Mucosa of descending colon (tissue), 3 donors: Measurements from ENCODE around the gene KMT2D. TPM values are rescaled to one million over a fixed set of nuclear protein-coding genes. Genes with fewer than 3 reads are reported as not detected.

ENCODE experiments used
- ATAC-seq: fragments of 200-7000 bp; cut with Tn5 transposase; one replicate; pipeline ENCODE4 v1.9.1; 2020; ENCODE audit warnings: mild to moderate bottlenecking, moderate library complexity
- DNase-seq, 3 donors: peaks; one replicate each; pipeline ENCODE4 v3.0.0-alpha.2; 2020
- H3K36me3 ChIP-seq: fragments of 200-600 bp; one replicate; pipeline ENCODE4 v1.8.0; 2021; ENCODE audit warnings: low read depth, mild to moderate bottlenecking
- H3K4me1 ChIP-seq: fragments of 200-600 bp; one replicate; pipeline ENCODE4 v1.8.0; 2021; ENCODE audit warnings: low read depth, mild to moderate bottlenecking
- H3K4me3 ChIP-seq: fragments of 200-600 bp; one replicate; pipeline ENCODE4 v1.8.0; 2021; ENCODE audit warnings: mild to moderate bottlenecking
- H3K9me3 ChIP-seq: fragments of 200-600 bp; one replicate; pipeline ENCODE4 v1.8.0; 2021; ENCODE audit warnings: mild to moderate bottlenecking
- intact Hi-C, 2 donors: fragments of 100-400 bp; cut with DNase I in 1 of 2; cut with micrococcal nuclease in 1 of 2; formaldehyde crosslinking; loops; one replicate each; pipeline versions ENCODE4 v1.11.0 to v1.11.1; 2022; cut with DNase I, micrococcal nuclease
- total RNA-seq, 3 donors: library from RNA; stranded (reverse); fragmentation: NEBNext Ultra II Directional in 2 of 3; extraction: Animal tissue kit (Norgen Biotek cat#: 25700) in 2 of 3; gene quantifications; one replicate each; pipeline versions ENCODE4 v1.2.1 to v1.2.4, GENCODE V29; 2021 to 2023
- TF ChIP-seq, protein P1 (sequence below): fragments of 200-600 bp; IDR thresholded peaks from one replicate; pipeline ENCODE4 v1.8.0; 2022; ENCODE audit warnings: antibody characterized with exemption, mild to moderate bottlenecking
- donor health status: DM: no; HTN: no; CAD: no; lungs with moderate emphysema.
- donor health status: DM: no; HTN: no; CAD: no.
- donor health status: DM: no; HTN: yes; CAD: no.

KMT2D gene
- total RNA-seq, 3 donors from 2014 or later: 83.3 to 102 (median 88.5) TPM

DNA sequence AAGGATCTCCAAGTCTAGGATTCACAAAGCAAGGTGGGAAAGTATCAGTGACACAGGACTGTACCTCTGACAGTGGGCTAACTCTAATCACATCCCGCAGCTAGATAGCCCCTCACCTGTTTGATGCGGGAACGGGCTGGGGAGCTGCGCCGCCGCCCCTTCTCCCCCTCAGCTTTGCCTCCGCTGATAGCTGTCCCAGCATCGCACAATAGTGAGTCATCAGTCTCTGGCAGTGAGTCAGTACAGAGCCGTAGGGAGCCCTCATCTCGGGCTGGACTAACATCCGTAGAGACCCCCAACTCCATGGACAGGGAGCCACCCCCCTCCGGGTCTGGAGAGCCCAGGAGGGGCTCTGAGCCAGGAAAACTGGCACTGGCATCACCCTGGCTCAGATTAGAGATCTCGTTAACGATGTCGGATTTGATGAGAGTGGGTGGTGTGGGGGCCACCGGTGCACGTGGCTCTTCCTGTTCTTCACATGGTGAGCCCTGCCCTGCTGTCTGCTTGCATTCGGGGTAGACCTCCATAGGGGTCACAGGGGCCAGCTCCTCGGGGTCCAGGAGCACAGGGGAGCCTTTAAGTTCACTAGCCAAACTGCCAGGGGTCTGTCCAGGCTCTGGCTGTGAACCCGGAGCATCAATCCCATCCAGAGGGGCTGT, 10.9 kb downstream of the KMT2D start:
- H3K9me3 ChIP-seq: no peaks in the 10 kb centered on the region
- DNase-seq (no peak), ATAC-seq (no peak)
- intact Hi-C loops: no loop called here
- no peaks in the 10 kb centered on the region for H3K4me1 ChIP-seq
- H3K36me3 ChIP-seq: peaks cover 26% of the 10 kb centered on the region
- H3K4me3 ChIP-seq: no peak overlapping the region
- TF ChIP-seq, protein P1, sequence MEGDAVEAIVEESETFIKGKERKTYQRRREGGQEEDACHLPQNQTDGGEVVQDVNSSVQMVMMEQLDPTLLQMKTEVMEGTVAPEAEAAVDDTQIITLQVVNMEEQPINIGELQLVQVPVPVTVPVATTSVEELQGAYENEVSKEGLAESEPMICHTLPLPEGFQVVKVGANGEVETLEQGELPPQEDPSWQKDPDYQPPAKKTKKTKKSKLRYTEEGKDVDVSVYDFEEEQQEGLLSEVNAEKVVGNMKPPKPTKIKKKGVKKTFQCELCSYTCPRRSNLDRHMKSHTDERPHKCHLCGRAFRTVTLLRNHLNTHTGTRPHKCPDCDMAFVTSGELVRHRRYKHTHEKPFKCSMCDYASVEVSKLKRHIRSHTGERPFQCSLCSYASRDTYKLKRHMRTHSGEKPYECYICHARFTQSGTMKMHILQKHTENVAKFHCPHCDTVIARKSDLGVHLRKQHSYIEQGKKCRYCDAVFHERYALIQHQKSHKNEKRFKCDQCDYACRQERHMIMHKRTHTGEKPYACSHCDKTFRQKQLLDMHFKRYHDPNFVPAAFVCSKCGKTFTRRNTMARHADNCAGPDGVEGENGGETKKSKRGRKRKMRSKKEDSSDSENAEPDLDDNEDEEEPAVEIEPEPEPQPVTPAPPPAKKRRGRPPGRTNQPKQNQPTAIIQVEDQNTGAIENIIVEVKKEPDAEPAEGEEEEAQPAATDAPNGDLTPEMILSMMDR: no peak

DNA sequence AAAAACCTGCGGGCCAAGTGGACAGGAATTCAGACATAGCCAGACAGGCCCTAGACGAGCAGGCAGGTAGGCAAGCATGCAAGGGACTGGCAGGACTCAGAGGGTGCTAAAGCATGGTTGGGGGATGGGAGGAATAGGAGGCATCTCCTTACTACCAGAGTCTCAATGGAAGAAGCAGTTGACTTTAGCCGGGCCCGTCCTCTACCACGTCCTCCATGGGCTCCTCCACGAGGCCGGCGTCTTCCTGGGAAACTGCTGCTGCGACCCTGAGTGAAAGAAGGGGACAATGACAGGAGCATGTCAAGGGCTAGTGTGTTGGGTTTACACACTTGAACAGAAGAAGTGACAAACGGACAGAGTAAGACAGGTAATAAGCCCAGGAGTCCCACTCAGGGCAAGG, 11.6 kb downstream of the KMT2D start:
- no peaks in the 10 kb centered on the region for H3K9me3 ChIP-seq
- no peak for ATAC-seq
- no peak overlapping the region for H3K4me3 ChIP-seq
- no peaks in the 10 kb centered on the region for H3K4me1 ChIP-seq
- TF ChIP-seq, protein P1: no peak
- peak in 1 of 3 donors; percentile 12 for DNase-seq
- intact Hi-C loops: no loop called here
- H3K36me3 ChIP-seq: peaks cover 27% of the 10 kb centered on the region

DNA sequence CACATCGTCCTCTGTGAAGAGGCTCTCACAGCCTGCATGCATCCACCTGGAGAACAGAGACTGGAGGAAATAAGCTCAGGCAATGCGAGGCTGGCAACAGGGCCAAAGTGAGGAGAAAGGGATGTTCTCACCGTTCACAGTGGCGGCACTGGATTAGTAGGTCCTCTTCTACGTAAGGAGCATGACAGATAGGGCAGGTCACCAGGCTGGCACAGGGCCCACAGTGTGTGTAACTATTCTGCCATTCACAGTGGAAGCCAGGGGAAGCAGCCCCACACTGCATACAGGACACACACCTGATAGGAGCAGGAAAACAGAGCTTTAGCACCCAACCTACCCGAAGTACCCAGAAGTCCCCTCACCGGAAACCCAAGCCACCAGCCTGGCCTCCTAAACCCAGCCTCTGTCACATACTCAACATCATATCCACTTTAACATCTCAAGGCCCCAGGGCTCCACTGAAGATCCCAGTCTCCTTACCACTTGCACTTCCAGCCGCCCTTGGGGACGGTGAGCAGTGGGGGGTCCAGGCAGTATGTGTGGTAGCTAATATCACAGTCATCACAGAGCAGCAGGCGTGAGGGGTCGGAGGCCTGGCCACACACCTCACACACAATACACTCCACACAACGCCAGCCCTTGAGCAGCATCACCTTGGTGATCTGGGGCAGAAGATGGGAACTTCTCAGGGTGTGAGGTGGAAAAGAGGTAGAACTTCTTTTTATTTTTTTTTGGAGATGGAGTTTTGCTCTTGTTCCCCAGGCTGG, 14.3 kb downstream of the KMT2D start:
- Histone ChIP-seq H3K36me3 (peaks cover 35% of the 10 kb centered on the region), H3K9me3 (no peaks in the 10 kb centered on the region), H3K4me1 (no peaks in the 10 kb centered on the region), H3K4me3 (no peak overlapping the region)
- intact Hi-C loops: no loop called here
- DNase-seq (no peak), ATAC-seq (no peak)
- TF ChIP-seq, protein P1: no peak

DNA sequence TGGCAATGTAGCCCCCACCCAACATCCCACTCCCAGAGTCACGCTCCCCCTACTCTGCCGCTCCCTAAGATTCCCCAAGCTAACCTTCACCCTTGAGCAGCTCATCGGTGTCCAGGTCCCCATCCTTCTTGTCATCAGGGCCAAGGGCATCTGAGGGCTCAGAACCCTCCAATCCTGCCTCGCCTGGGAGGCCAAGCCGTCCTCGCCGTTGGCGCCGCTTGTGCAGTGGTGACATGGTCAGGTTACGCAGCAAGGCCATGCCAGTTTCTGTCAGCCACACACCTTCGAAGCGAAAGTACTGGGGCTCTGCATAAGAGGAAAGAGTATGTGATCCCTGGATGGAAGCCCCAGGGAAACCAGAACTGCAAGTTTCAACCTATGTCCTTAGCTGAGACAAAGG, 15.9 kb downstream of the KMT2D start:
- TF ChIP-seq, protein P1: no peak

DNA sequence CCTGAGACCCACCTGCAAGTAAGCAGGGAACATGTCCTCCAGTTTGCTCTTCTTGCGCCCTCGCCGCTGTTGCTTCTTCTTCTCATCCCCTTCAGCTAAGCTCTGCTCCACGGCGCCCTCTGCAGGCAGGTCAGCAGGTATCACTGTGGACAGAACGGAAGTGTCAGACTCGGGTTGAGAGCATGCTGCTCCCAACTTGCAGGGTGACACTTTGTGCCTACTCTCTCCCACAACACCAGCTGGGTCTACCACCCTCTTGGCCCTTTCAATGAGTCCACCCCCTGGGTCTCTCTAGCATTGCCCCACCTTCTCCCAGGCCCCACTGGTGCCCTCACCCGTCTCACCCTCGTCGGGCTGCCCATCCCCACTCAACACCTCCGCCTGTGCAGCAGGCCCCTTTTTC, 16.7 kb downstream of the KMT2D start:
- TF ChIP-seq, protein P1: peak; percentile 59
- intact Hi-C loops: no loop called here
- DNase-seq (peak in 2 of 3 donors; percentile 68 to 82), ATAC-seq (peak; percentile 79)
- Histone ChIP-seq H3K4me3 (no peak overlapping the region), H3K9me3 (no peaks in the 10 kb centered on the region), H3K4me1 (no peaks in the 10 kb centered on the region), H3K36me3 (peaks cover 39% of the 10 kb centered on the region)

More for the DNA sequence above, 15.9 kb downstream of the KMT2D start:
- ATAC-seq: no peak
- Histone ChIP-seq H3K36me3 (peaks cover 33% of the 10 kb centered on the region), H3K4me1 (no peaks in the 10 kb centered on the region), H3K9me3 (no peaks in the 10 kb centered on the region), H3K4me3 (no peak overlapping the region)
- intact Hi-C loops: no loop called here
- peak in 1 of 3 donors; percentile 15 for DNase-seq
